H7 (cell line): ENCODE results near the gene GBA3. TPM values are rescaled to one million over a fixed set of nuclear protein-coding genes. Genes with fewer than 3 reads are reported as not detected.
A peak's percentile ranks its signal among the peaks of the same experiment; 100 is the strongest.

Source experiments
- DNase-seq: peaks from one replicate; pipeline ENCODE4 v3.0.0; 2012
- H3K27me3 ChIP-seq: 2 replicates; pipeline ENCODE4 v1.6.0; 2011; ENCODE audit warnings: mild to moderate bottlenecking, low read length; ENCODE audit not compliant: control insufficient read depth, insufficient read depth
- H3K36me3 ChIP-seq: replicated peaks from 2 replicates; pipeline ENCODE4 v1.5.1; 2011; ENCODE audit warnings: low read length; ENCODE audit not compliant: control insufficient read depth, insufficient read depth
- H3K4me3 ChIP-seq: 2 replicates; pipeline ENCODE4 v1.5.1; 2011; ENCODE audit warnings: low read depth, mild to moderate bottlenecking, control low read depth, low read length, moderate library complexity; ENCODE audit not compliant: insufficient read depth
- total RNA-seq: library from RNA; depleted of rRNA; stranded (reverse); fragments of >200 nt; shearing (Covaris generic); gene quantifications from 2 replicates; pipeline ENCODE4 v1.2.3, GENCODE V29; 2014

The GBA3 gene
- total RNA-seq, 1 experiment from 2014 or later, result not detected

DNA sequence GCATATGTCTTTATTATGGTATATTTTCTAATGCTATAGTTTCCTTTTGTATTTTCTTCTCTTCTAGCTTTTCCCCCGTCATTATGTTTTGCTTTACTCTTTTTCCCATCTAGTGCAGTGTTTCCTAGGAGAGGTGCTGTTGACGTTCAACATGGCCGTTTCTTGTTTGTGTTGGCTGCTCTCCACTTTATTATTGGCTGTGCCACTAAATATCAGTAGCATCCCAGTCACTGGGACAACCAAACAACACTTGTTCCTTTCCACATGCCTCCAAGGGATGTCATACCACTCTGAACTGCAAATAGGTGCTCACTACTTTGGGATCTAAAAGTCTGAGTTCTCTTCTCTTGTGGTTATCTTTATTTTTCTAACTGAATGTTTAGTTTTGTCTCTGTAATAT is 26.5 kb downstream of the GBA3 start:
- no peak for DNase-seq
- Histone ChIP-seq H3K27me3 (no peaks in the 10 kb centered on the region), H3K36me3 (no peaks in the 10 kb centered on the region), H3K4me3 (no peak overlapping the region)

DNA sequence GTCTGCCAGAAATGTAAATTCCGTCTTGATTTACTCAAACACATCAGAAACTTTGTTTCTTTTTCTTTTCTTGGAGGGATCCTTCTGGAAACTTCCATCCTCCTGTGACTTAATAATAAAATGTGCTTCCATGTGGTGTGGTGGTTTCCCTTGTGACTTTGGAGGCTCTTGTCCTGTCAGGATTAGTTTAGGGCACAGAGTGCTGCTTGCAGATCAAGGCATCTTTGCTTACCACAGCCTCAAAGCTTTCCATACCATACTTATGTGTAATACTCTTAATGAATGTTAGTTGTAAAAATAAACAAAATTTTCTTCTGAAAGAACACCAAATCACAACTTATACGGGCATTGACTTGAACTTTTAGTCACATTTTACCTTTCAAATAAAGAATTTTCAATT is 27.4 kb downstream of the GBA3 start:
- no peak for DNase-seq
- H3K27me3 ChIP-seq, result no peaks in the 10 kb centered on the region
- no peak overlapping the region for H3K4me3 ChIP-seq
- no peaks in the 10 kb centered on the region for H3K36me3 ChIP-seq

DNA sequence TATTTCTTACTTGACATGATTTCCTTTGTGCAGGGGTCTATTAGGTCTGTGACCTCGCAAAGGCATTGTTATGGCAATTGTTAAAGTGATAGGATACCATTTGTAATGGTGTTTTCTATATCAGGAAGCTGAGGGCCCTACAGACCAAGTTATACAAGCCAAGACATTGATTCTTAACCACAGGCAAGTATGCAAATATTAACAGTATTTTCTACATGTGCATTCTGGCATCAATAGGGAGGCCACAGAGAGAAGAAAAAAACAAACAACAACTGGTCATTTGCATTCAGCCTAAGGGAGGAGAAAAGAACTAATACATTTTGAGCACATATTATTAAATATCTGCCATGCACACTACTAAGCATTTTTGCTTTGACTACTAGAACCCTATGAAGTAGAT is 28.5 kb downstream of the GBA3 start:
- H3K36me3 ChIP-seq, result no peaks in the 10 kb centered on the region
- H3K27me3 ChIP-seq, result no peaks in the 10 kb centered on the region
- DNase-seq, result no peak
- H3K4me3 ChIP-seq, result no peak overlapping the region

- no peak for DNase-seq
Measured at GRCh38 chr4:22730021-22730420, 37.3 kb downstream of the GBA3 start.

GRCh38 chr4:22733816-22734215 is 41.1 kb downstream of the GBA3 start:
- H3K4me3 ChIP-seq, result no peak overlapping the region
- H3K36me3 ChIP-seq, result no peaks in the 10 kb centered on the region
- no peak for DNase-seq
- no peaks in the 10 kb centered on the region for H3K27me3 ChIP-seq

More at GRCh38 chr4:22730021-22730420, 37.3 kb downstream of the GBA3 start:
- Histone ChIP-seq H3K27me3 (no peaks in the 10 kb centered on the region), H3K36me3 (no peaks in the 10 kb centered on the region), H3K4me3 (no peak overlapping the region)

DNA sequence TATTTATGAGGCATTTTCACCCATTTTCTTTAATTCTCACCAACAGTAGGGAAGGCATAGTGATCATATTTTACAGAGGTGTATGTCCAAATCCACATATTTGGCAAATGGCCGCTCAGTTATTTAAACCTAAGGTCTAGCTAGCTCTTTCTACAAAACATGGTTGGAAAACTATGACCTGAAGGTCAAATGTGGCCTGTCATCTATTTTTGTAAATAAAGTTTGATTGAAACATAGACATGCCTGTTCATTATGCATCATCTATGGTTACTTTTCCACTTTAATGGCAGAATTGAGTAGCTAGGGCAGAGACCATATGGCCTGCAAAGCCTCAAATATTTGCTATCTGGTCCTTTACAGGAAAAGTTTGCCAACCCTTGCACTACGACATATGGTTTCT is 44.2 kb downstream of the GBA3 start:
- no peaks in the 10 kb centered on the region for H3K36me3 ChIP-seq
- no peak overlapping the region for H3K4me3 ChIP-seq
- H3K27me3 ChIP-seq, result no peaks in the 10 kb centered on the region
- no peak for DNase-seq

GRCh38 chr4:22739968-22740367 is 47.2 kb downstream of the GBA3 start:
- no peaks in the 10 kb centered on the region for H3K36me3 ChIP-seq
- H3K27me3 ChIP-seq, result no peaks in the 10 kb centered on the region
- no peak overlapping the region for H3K4me3 ChIP-seq
- DNase-seq, result no peak

DNA sequence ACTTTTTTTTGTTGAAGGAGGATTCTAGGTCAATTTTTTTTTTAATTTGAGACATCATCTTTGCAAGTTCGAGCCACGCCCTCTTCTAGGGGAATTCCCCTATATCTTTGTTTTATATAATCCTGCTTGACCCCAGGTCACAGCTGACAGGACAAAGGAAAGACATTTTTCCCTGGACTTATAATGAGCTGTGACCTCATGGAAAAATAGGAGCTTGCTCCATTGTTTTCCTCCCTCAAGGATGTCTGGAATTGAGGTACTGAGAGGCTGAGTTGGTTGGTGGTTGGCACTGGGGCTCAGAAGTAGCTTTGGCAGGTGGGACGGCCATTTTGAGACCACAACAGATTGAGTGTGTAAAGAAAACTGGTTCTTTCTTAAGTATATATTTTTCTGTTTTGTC is 49.0 kb downstream of the GBA3 start:
- Histone ChIP-seq H3K4me3 (no peak overlapping the region), H3K36me3 (no peaks in the 10 kb centered on the region), H3K27me3 (no peaks in the 10 kb centered on the region)
- DNase-seq, result no peak

DNA sequence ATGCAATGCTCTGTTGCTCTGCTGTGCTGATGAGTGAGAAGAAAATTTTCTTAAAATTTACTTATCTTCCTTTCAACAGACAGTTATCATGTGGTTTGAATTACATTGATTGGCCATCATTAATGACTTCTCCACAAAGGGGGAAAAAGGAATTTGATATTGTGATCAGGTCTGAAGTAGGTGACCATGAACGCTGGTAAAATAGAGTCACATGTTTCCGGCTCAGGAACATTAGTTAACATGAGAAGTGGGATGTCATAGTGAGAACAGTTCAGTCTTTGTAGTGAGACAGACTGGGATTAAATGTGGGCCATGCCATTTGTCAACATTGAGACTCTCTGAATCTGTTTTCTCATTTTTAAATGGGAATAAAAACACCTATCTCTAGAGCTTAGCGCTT is 50.6 kb downstream of the GBA3 start:
- H3K36me3 ChIP-seq, result no peaks in the 10 kb centered on the region
- no peaks in the 10 kb centered on the region for H3K27me3 ChIP-seq
- H3K4me3 ChIP-seq, result no peak overlapping the region
- DNase-seq, result no peak

DNA sequence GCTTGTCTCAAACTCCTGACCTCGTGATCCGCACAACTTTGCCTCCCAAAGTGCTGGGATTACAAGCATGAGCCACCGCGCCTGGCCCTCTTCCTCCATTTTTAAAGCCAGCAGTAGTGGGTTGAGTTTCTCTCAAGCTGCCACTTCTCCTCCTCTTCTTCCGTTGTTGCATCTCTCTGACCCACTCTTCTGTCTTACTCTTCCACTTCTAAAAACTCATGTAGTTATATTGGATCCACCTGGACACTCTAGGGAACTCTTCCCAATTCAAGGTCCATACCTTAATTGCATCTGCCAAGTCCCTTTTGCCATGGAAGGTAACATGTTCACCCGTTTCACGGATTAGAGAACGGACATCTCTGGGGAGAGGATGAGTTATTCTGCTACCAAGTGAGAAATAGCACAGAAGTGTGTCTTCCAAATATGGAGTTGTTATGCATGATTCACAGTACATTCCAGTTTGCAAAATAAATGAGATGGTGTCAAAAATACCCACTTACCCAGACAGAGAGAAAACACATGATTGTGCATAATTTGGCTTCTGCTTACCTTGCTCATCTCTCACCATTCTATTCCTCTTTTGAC is 51.8 kb downstream of the GBA3 start:
- no peaks in the 10 kb centered on the region for H3K36me3 ChIP-seq
- no peak overlapping the region for H3K4me3 ChIP-seq
- DNase-seq, result no peak
- H3K27me3 ChIP-seq, result no peaks in the 10 kb centered on the region

DNA sequence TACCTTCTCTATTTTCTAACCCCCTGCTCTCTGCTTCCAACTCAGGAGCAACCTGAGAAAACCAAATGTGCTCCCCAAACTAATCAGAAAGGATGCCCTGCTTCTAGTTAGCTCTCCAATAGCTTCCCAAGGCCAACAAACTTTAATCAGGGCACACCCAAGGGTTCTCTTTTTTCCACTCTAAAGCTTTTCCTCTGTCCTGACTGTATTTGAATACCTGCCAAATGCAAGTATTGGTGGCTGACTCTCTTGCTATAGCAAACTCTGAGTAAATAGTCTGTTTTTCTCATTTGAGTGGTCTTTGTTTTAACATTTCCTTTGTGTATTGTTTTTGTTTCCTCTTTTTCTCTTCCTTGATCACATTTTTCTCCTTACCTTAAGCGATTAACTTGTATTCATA is 52.5 kb downstream of the GBA3 start:
- Histone ChIP-seq H3K27me3 (no peaks in the 10 kb centered on the region), H3K4me3 (no peak overlapping the region), H3K36me3 (no peaks in the 10 kb centered on the region)
- DNase-seq, result no peak

GRCh38 chr4:22754116-22754515 is 61.4 kb downstream of the GBA3 start:
- no peaks in the 10 kb centered on the region for H3K36me3 ChIP-seq
- DNase-seq, result no peak
- H3K27me3 ChIP-seq, result no peaks in the 10 kb centered on the region
- no peak overlapping the region for H3K4me3 ChIP-seq

DNA sequence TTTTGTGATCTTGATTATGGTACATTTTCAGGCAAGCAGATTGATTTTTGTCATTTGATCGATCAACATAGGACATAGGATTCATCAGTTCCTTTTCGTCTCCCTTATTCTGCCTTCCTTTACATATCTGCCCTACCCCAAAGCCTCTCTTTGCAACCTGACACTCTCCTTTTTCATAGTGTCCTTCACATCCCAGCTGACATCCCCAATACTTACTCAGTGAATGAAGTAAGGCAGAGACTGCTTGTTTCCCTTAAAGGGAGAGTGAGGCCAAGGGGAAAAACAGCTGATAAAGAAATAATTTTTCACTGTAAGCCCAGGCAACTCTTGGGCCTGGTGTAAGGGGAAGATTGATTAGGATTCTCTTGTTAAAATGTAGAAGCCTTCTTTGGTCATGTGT is 69.8 kb downstream of the GBA3 start:
- DNase-seq, result peak; percentile 17
- no peaks in the 10 kb centered on the region for H3K36me3 ChIP-seq
- no peak overlapping the region for H3K4me3 ChIP-seq
- H3K27me3 ChIP-seq, result no peaks in the 10 kb centered on the region

DNA sequence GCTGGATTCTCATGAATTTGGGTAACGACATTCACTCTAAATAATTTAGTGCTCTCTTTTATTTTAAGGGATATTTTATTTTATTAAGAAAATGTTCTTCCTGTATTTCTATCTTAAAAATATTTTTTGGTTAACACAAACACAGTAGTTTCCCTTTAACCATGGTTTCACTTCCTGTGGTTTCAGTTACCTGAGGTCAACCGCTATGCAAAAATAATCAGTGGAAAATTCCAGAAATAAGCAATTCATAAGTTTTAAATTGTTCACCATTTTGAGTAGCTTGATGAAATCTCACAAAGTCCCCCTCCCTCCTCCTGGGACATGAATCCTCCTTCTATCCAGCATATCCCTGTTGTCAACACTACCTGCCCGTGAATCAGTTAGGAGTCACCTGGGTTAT is 71.4 kb downstream of the GBA3 start:
- DNase-seq, result no peak
- Histone ChIP-seq H3K4me3 (no peak overlapping the region), H3K27me3 (no peaks in the 10 kb centered on the region), H3K36me3 (no peaks in the 10 kb centered on the region)

GRCh38 chr4:22766068-22766467 is 73.3 kb downstream of the GBA3 start:
- Histone ChIP-seq H3K36me3 (no peaks in the 10 kb centered on the region), H3K27me3 (no peaks in the 10 kb centered on the region)

GRCh38 chr4:22778547-22779163 is 85.9 kb downstream of the GBA3 start:
- no peaks in the 10 kb centered on the region for H3K27me3 ChIP-seq
- no peaks in the 10 kb centered on the region for H3K36me3 ChIP-seq
- no peak overlapping the region for H3K4me3 ChIP-seq
- DNase-seq, result peak; percentile 17

More at GRCh38 chr4:22766068-22766467, 73.3 kb downstream of the GBA3 start:
- no peak for DNase-seq
- H3K4me3 ChIP-seq, result no peak overlapping the region
